ENCODE data around the gene SULT2B1.
A peak's percentile ranks its signal among the peaks of the same experiment; 100 is the strongest.

DNA sequence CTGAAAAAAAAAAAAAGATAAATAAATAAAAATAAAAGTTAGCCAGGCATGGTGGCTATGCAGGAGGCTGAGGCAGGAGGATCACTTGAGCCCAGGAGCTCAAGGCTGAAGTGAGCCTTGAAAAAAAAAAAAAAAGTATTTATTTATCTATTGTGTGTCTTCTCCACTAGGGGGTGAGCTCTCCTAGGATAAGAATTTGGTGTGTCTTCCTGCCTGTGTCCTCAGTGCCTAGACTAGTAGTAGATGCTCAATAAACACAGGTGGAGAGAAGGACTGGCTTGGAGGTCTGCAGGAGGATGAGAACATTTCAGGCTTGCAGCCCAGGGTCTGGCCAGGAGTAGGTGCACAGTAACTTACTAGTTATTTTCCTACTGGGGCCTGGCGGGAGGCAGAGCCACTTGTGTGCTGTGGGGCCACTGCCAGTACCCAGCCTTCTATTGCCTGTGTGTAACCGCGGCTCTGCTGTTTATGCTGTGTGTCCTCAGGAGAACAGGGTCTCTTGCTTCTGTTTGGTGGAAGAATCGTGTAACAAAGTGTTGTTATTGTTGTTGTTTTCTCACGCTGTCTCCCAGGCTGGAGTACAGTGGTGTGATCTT, 45.7 kb upstream of the SULT2B1 start:
- TF ChIP-seq, protein P1, sequence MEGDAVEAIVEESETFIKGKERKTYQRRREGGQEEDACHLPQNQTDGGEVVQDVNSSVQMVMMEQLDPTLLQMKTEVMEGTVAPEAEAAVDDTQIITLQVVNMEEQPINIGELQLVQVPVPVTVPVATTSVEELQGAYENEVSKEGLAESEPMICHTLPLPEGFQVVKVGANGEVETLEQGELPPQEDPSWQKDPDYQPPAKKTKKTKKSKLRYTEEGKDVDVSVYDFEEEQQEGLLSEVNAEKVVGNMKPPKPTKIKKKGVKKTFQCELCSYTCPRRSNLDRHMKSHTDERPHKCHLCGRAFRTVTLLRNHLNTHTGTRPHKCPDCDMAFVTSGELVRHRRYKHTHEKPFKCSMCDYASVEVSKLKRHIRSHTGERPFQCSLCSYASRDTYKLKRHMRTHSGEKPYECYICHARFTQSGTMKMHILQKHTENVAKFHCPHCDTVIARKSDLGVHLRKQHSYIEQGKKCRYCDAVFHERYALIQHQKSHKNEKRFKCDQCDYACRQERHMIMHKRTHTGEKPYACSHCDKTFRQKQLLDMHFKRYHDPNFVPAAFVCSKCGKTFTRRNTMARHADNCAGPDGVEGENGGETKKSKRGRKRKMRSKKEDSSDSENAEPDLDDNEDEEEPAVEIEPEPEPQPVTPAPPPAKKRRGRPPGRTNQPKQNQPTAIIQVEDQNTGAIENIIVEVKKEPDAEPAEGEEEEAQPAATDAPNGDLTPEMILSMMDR (IDR thresholded peaks at IDR 0.05), result peak; percentile 76
- TF ChIP-seq ZFX (IDR thresholded peaks at IDR 0.05; ENCODE audit: borderline replicate concordance), result no peak

Data from 22Rv1 (cell line).